HG02884 (cell line): Measurements from ENCODE around the gene FAM3C.

Experiments
- ATAC-seq: cut with Tn5 transposase; IDR thresholded peaks from one replicate; pipeline ENCODE4 v1.9.1; 2021; ENCODE audit warnings: mild to moderate bottlenecking, moderate library complexity; ENCODE audit not compliant: unreplicated experiment

FAM3C gene

GRCh38 chr7:121411597-121411979, 15.5 kb upstream of the FAM3C start:
- ATAC-seq: peak; percentile 6

DNA sequence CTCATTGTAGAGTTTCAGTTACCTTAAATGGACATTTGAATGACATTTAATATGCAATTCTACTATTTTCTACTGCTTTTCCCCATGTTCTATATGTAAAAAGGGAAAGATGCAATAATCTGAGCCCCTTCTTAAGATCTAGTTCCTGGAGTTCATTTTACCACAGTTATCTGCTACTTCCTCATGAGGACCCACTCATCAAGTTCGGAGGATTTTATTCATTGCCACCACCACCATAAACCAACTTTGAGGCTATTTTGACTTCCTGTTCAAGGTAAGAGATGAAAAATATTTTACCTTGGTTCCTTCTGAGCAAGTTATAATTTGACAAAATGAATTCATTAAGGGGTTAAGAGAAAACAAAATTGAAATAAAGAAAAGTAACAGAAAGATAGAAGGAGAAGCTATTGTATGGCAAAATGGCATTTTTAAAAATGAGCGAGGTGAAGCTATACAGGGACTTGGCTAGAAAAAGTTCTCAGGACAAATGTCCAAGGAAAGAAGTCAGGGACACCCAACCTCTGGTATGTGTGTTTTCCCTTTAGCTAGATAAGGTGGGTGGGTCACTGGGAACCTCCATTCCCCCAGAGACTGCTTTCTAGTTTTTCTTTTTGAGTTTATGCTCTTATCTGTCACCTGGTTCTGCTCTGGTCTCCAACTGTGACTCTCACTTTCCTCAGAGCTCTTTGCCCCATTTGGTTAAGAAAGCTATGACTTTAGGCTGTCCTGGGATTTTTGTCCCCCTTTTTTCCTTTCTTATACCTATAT, 14.9 kb upstream of the FAM3C start:
- ATAC-seq: peak; percentile 88

GRCh38 chr7:121406944-121407343, 10.8 kb upstream of the FAM3C start:
- no peak for ATAC-seq

- no peak for ATAC-seq
Observed at GRCh38 chr7:121406461-121406860, 10.4 kb upstream of the FAM3C start.

- ATAC-seq: no peak
Observed at GRCh38 chr7:121404348-121404747, 8.2 kb upstream of the FAM3C start.

- ATAC-seq: no peak
Observed at GRCh38 chr7:121402701-121403100, 6.6 kb upstream of the FAM3C start.

DNA sequence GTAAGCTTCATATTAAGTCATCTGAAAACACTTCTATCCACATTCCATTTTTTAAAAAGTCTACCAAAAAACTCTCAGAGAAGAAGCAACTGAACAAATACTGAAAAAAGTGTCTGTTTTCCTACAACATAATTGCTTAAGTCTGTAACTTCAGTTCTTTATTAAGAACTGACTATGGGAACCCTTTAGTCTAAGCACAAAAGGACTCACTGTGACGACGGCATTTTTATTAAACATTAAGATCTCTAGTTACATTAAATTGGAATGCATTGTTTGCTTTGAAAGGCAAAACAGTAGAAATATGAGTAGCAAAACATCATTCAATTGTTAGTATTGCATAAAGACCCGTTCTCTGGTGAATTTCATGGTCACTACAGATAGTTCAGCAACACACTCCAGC, 5.8 kb upstream of the FAM3C start:
- ATAC-seq: no peak

- ATAC-seq: no peak
Observed at GRCh38 chr7:121398246-121398645, 2.1 kb upstream of the FAM3C start.

DNA sequence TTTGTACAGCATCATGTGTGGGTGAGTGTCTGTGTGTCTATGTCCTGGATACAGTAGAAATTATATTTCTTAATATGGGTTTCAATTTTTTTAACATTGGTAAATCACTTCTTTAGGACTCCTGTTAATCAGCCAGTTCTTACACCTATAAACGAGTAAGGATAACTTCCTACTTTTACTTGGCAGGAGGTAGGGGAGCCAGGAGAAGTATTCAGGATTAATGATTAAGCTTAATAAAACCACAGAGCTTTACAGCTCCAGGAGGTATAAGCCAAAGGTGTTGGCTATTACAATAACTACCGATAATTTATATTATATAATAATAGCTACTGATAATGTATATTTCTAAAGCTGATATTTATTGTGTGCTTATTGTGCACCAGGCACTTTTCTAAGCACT, 1.7 kb upstream of the FAM3C start:
- ATAC-seq: no peak

DNA sequence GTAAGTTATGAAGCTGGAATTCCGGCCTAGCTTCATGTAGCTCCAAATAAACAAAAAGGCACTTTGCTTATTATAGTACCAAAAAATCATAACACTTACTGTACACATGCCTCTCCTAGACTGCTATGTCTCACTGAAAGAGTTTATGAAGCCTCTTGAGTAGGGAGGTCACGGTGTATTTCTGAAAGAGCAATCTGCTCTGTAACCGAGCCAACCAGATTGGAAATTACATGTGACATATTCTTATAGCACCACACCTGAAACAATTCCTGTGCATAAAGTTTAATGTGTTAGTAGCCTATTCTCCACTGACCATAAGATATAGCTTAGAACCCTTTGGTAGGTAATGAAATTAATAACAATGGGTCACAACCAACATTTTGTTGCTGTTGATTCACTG, 1.3 kb upstream of the FAM3C start:
- ATAC-seq: no peak

- peak; percentile 36 for ATAC-seq
Observed at GRCh38 chr7:121395494-121395960, 581 bp downstream of the FAM3C start.

DNA sequence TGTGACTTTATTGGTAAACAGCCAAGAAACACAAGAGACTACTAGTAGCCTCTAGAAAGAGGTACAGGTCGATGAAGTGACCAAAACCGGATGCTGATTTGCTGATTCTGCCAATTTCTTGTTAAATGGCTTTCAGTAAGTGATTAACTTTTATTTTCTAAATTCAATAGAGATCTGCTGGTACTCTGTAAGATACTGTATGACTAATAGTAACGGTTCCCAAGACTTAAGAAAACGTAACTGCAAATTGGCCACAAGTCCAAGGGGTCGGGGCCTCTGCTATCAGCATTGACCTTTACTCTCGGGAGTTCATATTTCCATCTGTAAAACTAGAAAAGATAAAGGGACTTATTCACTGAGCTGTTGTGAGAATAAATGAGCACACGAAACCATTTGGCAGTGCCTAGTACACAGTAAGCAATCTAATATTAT, 1.4 kb downstream of the FAM3C start:
- no peak for ATAC-seq

DNA sequence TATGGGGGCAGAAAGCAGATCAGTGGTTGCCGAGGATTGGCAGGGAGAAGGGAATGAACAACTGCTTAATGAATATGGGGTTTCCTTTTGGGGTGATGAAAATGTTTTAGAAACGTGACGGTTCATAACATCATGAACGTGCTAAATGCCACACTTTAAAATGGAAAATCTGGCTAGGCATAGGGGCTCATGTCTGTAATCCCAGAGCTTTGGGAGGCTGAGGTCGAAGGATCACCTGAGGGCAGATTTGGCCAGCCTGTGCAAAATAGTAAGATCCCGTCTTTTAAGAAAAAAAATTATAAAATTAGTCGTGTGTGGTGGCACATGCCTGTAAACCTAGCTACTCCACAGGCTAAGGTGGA, 3.1 kb downstream of the FAM3C start:
- no peak for ATAC-seq

- ATAC-seq: no peak
Observed at GRCh38 chr7:121392277-121393004, 3.7 kb downstream of the FAM3C start.

GRCh38 chr7:121391686-121392085, 4.4 kb downstream of the FAM3C start:
- no peak for ATAC-seq

DNA sequence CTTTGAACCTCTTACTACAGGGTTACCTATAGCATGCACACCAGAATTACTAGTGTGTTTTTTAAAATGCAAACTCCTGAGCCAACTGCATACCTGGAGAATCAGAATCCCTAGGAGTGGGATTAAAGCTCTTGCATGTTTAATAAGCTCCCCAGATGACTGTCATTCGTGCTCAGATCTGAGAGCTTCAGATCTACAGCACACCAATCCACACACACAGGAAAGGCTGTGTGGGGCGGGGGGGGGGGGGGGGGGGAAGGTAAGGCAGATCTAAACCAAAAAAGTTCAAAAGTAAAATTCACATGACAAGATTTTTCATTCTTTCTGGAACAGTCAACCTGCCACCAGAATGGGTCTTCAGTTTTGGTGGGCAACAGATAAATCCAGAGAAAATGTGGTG, 5.5 kb downstream of the FAM3C start:
- ATAC-seq: no peak

DNA sequence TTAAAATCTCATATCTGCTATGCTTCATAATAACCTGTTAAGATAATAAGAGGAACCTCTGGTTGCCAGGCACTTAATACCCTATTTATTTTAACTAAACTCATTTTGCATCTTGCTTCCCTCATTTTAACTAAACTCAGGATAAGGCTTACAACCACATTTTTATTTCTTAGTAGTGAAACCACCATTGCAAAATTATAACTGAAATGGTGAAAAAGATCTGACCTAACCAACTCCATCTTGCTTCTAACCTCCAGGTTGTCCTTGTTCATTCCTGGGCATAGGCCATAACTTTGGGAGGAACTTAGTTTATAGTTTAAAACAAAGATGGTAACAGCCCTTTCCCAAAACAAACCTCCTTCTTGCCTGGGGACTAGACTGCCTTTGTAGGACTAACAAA, 6.0 kb downstream of the FAM3C start:
- ATAC-seq: no peak

DNA sequence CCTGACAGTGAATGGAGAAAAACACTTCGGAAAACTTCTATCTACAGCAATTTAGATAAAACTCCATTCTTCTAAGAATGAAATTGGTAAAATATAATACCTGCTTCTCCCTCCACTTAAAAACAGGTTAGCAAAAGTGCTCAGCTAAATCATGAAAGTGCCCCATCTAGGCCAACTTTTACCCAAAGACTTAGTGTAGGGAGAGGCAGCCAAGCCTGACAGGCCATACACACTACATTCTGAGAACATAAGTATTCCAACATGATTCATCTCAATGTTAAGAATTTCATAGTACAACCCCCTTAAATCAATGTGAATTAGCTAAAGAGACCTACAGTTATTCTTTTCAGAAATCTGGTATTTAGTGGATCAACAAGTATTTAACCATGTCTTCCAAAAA, 7.2 kb downstream of the FAM3C start:
- ATAC-seq: no peak

DNA sequence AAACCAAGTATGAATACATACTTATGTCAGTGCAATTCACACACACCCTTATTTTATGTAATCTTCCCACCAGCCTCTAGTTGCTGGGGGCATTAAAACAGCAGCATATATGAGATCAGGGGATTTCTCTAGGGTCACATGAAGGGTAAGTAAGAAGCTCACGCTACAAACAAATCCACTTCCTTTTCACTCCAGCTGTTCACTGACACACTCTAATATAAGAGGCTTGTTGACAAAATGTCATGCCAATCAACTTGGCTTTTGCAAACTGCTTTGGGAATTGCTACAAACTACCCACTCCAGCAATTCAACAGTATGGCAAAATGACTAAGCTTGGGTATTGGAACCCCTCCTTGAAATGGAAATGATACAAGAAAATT, 10.3 kb downstream of the FAM3C start:
- peak; percentile 82 for ATAC-seq

GRCh38 chr7:121385056-121385799, 10.9 kb downstream of the FAM3C start:
- no peak for ATAC-seq

DNA sequence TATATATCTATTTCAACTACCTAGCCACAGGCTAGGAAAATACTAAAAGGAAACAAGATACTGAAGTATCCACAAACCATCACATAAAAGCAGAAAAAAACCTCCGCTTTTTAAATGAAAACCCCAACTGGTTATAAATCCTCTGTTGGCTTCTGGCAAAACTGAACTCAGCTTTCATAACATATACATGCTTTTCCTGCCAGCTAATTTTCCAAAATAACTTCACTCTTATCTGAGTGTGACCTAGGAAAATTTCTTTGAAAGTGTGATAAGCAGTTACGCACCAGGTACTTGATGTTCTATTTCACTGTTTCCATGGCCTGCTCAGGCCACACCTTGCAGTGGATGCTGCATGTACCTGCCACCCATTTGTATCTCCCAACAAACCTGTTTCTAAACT, 11.8 kb downstream of the FAM3C start:
- ATAC-seq: no peak
